ENCODE measurements around the gene INHBE. TPM values are rescaled to one million over a fixed set of nuclear protein-coding genes. Genes with fewer than 3 reads are reported as not detected.
A peak's percentile ranks its signal among the peaks of the same experiment; 100 is the strongest.

INHBE gene
- total RNA-seq, 1 donor = 3.3 TPM

- Histone ChIP-seq H3K9me3 (ENCODE audit: low read depth, low read length) (no peaks in the 10 kb centered on the region), H3K4me3 (ENCODE audit: insufficient read depth, low read length) (no peak overlapping the region), H3K27ac (ENCODE audit: low read depth, low read length) (no peak overlapping the region), H3K4me1 (ENCODE audit: insufficient read depth, low read length) (peaks cover 31% of the 10 kb centered on the region), H3K4me2 (ENCODE audit: insufficient read depth, low read length) (no peak overlapping the region), H2AFZ (ENCODE audit: low read length) (no peak overlapping the region), H4K20me1 (ENCODE audit: insufficient read depth, low read length) (no peaks in the 10 kb centered on the region), H3K27me3 (ENCODE audit: insufficient read depth, low read length) (no peaks in the 10 kb centered on the region), H3K79me2 (ENCODE audit: insufficient read depth, low read length) (no peaks in the 10 kb centered on the region), H3K36me3 (ENCODE audit: insufficient read depth, low read length) (no peaks in the 10 kb centered on the region)
- TF ChIP-seq, protein P1, sequence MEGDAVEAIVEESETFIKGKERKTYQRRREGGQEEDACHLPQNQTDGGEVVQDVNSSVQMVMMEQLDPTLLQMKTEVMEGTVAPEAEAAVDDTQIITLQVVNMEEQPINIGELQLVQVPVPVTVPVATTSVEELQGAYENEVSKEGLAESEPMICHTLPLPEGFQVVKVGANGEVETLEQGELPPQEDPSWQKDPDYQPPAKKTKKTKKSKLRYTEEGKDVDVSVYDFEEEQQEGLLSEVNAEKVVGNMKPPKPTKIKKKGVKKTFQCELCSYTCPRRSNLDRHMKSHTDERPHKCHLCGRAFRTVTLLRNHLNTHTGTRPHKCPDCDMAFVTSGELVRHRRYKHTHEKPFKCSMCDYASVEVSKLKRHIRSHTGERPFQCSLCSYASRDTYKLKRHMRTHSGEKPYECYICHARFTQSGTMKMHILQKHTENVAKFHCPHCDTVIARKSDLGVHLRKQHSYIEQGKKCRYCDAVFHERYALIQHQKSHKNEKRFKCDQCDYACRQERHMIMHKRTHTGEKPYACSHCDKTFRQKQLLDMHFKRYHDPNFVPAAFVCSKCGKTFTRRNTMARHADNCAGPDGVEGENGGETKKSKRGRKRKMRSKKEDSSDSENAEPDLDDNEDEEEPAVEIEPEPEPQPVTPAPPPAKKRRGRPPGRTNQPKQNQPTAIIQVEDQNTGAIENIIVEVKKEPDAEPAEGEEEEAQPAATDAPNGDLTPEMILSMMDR (IDR thresholded peaks at IDR 0.05; ENCODE audit: extremely low read depth, low read depth, low read length) = no peak
- DNase-seq (ENCODE audit: insufficient read length, low spot score, missing footprints) = no peak
These were observed 918 bp upstream of the INHBE start for GRCh38 chr12:57454213-57454565.

- Histone ChIP-seq H3K4me2 (ENCODE audit: insufficient read depth, low read length) (peak overlapping the region; percentile 34), H4K20me1 (ENCODE audit: insufficient read depth, low read length) (no peaks in the 10 kb centered on the region), H3K27me3 (ENCODE audit: insufficient read depth, low read length) (peaks cover 4% of the 10 kb centered on the region), H2AFZ (ENCODE audit: low read length) (no peak overlapping the region), H3K27ac (ENCODE audit: low read depth, low read length) (no peak overlapping the region), H3K79me2 (ENCODE audit: insufficient read depth, low read length) (no peaks in the 10 kb centered on the region), H3K4me1 (ENCODE audit: insufficient read depth, low read length) (peaks cover 33% of the 10 kb centered on the region), H3K4me3 (ENCODE audit: insufficient read depth, low read length) (no peak overlapping the region), H3K9me3 (ENCODE audit: low read depth, low read length) (no peaks in the 10 kb centered on the region), H3K36me3 (ENCODE audit: insufficient read depth, low read length) (no peaks in the 10 kb centered on the region)
- TF ChIP-seq, protein P1 (IDR thresholded peaks at IDR 0.05; ENCODE audit: extremely low read depth, low read depth, low read length) = no peak
- no peak for DNase-seq (ENCODE audit: insufficient read length, low spot score, missing footprints)
These were observed 452 bp downstream of the INHBE start for GRCh38 chr12:57455374-57456144.

GRCh38 chr12:57456145-57456700 is 1.1 kb downstream of the INHBE start:
- Histone ChIP-seq H4K20me1 (ENCODE audit: insufficient read depth, low read length) (no peaks in the 10 kb centered on the region), H3K36me3 (ENCODE audit: insufficient read depth, low read length) (no peaks in the 10 kb centered on the region), H3K27me3 (ENCODE audit: insufficient read depth, low read length) (peaks cover 10% of the 10 kb centered on the region), H3K4me3 (ENCODE audit: insufficient read depth, low read length) (no peak overlapping the region), H3K4me1 (ENCODE audit: insufficient read depth, low read length) (peaks cover 28% of the 10 kb centered on the region), H3K4me2 (ENCODE audit: insufficient read depth, low read length) (peak overlapping the region; percentile 34), H2AFZ (ENCODE audit: low read length) (no peak overlapping the region), H3K9me3 (ENCODE audit: low read depth, low read length) (no peaks in the 10 kb centered on the region), H3K79me2 (ENCODE audit: insufficient read depth, low read length) (no peaks in the 10 kb centered on the region), H3K27ac (ENCODE audit: low read depth, low read length) (no peak overlapping the region)
- peak; percentile 85 for DNase-seq (ENCODE audit: insufficient read length, low spot score, missing footprints)
- TF ChIP-seq, protein P1 (IDR thresholded peaks at IDR 0.05; ENCODE audit: extremely low read depth, low read depth, low read length) = peak; percentile 66

DNA sequence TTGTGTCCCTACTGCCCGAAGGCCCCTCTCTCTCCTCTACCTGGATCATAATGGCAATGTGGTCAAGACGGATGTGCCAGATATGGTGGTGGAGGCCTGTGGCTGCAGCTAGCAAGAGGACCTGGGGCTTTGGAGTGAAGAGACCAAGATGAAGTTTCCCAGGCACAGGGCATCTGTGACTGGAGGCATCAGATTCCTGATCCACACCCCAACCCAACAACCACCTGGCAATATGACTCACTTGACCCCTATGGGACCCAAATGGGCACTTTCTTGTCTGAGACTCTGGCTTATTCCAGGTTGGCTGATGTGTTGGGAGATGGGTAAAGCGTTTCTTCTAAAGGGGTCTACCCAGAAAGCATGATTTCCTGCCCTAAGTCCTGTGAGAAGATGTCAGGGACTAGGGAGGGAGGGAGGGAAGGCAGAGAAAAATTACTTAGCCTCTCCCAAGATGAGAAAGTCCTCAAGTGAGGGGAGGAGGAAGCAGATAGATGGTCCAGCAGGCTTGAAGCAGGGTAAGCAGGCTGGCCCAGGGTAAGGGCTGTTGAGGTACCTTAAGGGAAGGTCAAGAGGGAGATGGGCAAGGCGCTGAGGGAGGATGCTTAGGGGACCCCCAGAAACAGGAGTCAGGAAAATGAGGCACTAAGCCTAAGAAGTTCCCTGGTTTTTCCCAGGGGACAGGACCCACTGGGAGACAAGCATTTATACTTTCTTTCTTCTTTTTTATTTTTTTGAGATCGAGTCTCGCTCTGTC is 1.8 kb downstream of the INHBE start:
- H3K4me3 ChIP-seq (ENCODE audit: insufficient read depth, low read length) = no peak overlapping the region
- H3K27me3 ChIP-seq (ENCODE audit: insufficient read depth, low read length) = peaks cover 12% of the 10 kb centered on the region
- H3K79me2 ChIP-seq (ENCODE audit: insufficient read depth, low read length) = no peaks in the 10 kb centered on the region
- no peak overlapping the region for H3K27ac ChIP-seq (ENCODE audit: low read depth, low read length)
- H3K4me2 ChIP-seq (ENCODE audit: insufficient read depth, low read length) = no peak overlapping the region
- peaks cover 23% of the 10 kb centered on the region for H3K4me1 ChIP-seq (ENCODE audit: insufficient read depth, low read length)
- no peaks in the 10 kb centered on the region for H3K36me3 ChIP-seq (ENCODE audit: insufficient read depth, low read length)
- TF ChIP-seq, protein P1 (IDR thresholded peaks at IDR 0.05; ENCODE audit: extremely low read depth, low read depth, low read length) = no peak
- no peaks in the 10 kb centered on the region for H3K9me3 ChIP-seq (ENCODE audit: low read depth, low read length)
- H4K20me1 ChIP-seq (ENCODE audit: insufficient read depth, low read length) = no peaks in the 10 kb centered on the region
- no peak for DNase-seq (ENCODE audit: insufficient read length, low spot score, missing footprints)
- no peak overlapping the region for H2AFZ ChIP-seq (ENCODE audit: low read length)
